Psoas muscle (tissue), 8 donors: ENCODE results near the gene CIITA. TPM values are rescaled to one million over a fixed set of nuclear protein-coding genes. Genes with fewer than 3 reads are reported as not detected.

Source experiments
- ATAC-seq, 4 donors: fragments of 200-7000 bp; cut with Tn5 transposase; one replicate each; pipeline ENCODE4 v1.9.1; 2020; ENCODE audit warnings: moderate library complexity in 3 of 4, mild to moderate bottlenecking in 2 of 4
- DNase-seq, 2 donors: peaks; one replicate each; pipeline ENCODE4 v3.0.0-alpha.2; 2020
- H3K27ac ChIP-seq: fragments of 200-600 bp; one replicate; pipeline ENCODE4 v1.8.0; 2022
- H3K27me3 ChIP-seq, 3 donors: fragments of 200-600 bp in 1 of 3; one replicate each; pipeline versions ENCODE4 v1.6.1 to v1.8.0; 2013 to 2022; ENCODE audit warnings: low read length in 2 of 3, mild to moderate bottlenecking in 2 of 3, moderate library complexity in 1 of 3; ENCODE audit not compliant: insufficient read depth in 3 of 3
- H3K36me3 ChIP-seq, 2 donors: fragments of 200-600 bp in 1 of 2; one replicate each; pipeline versions ENCODE4 v1.6.1 to v1.8.0; 2013 to 2022; ENCODE audit warnings: low read depth in 1 of 2, mild to moderate bottlenecking in 1 of 2, moderate library complexity in 1 of 2; ENCODE audit not compliant: insufficient read depth in 1 of 2
- H3K4me1 ChIP-seq: fragments of 200-600 bp; one replicate; pipeline ENCODE4 v1.8.0; 2022
- H3K4me3 ChIP-seq: fragments of 200-600 bp; one replicate; pipeline ENCODE4 v1.8.0; 2022; ENCODE audit warnings: mild to moderate bottlenecking
- H3K9me3 ChIP-seq: fragments of 200-600 bp; one replicate; pipeline ENCODE4 v1.8.0; 2022
- WGBS, 3 donors: extraction: QIAGEN DNeasy Blood & Tissue Kit; methylation state at CpG; one replicate each; pipeline versions ENCODE4 v1.1.6 to v1.1.7; 2013; 5-methylcytosine and 5-hydroxymethylcytosine counted together
- intact Hi-C, 2 donors: fragments of 100-400 bp; cut with DNase I; formaldehyde crosslinking; loops; one replicate each; pipeline versions ENCODE4 v1.11.0 to v1.14.2; 2022
- polyA plus RNA-seq, 3 donors: library from polyadenylated mRNA; stranded (reverse); fragments of 200-250 nt; gene quantifications; one replicate each; pipeline ENCODE4 v1.2.3, GENCODE V29; 2013
- total RNA-seq, 4 donors: library from RNA; stranded (reverse); fragmentation: NEBNext Ultra II Directional in 2 of 4; extraction: Animal tissue kit (Norgen Biotek cat#: 25700) in 2 of 4; gene quantifications; one replicate each; pipeline versions ENCODE4 v1.2.1 to v1.2.4, GENCODE V29; 2021 to 2023
- TF ChIP-seq, protein P1 (sequence below): fragments of 200-600 bp; IDR thresholded peaks from one replicate; pipeline ENCODE4 v1.8.0; 2022; ENCODE audit warnings: antibody characterized with exemption
- donor health status: healthy with polysubstance abuse.
- donor health status: DM: no; HTN: no; CAD: no; lungs with moderate emphysema.
- donor health status: Bipolar disorder and iron deficiency.
- donor health status: healthy.
- donor health status: DM: yes; HTN: yes; CAD: no.
- donor health status: DM: no; HTN: no; CAD: no.
- donor health status: DM: no; HTN: no; CAD: no.
- donor health status: DM: yes; HTN: yes; CAD: no.

Gene CIITA
- total and polyA plus RNA-seq, 7 donors: 2.3 to 15.3 (median 4.1) TPM

DNA sequence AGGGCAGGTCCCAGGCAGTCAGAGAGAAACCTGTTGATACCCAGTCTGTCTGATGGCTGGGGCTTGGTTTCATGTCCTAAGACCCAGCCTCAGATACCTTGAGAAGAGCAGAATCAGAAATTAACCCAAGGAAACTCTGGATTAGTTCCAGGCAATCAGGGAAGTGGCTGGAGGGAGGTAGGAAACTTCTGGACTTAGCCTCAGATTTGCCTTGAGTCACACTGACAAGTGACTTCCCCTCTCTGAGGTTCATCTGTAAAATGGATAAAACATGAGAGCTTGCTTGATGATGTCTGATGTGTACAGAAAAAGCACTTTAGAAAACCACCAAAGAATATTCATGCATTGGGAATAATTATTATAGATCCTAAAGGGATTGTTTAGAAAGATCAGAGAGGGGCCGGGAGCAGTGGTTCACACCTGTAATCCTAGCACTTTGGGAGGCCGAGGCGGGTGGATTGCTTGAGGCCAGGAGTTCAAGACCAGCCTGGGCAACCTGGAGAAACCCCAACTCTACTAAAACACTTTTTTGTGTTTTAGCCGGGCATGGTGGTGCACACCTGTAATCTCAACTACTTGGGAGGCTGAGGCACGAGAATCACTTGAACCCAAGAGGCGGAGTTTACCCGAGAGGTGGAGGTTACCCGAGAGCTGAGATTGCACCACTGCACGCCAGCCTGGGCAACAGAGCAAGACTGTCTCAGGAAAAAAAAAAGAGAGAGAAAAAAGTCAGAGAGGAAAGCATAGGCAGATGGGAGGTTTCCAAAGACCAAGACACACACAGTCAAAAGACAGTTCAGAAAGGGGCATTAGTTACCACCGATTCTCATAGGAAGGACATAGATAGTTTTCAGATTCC, 3.8 kb downstream of the CIITA start:
- Histone ChIP-seq H3K9me3 (no peaks in the 10 kb centered on the region), H3K27ac (peak overlapping the region; percentile 9), H3K27me3 (peaks cover 0 to 19% (median 0%) of the 10 kb centered on the region in 3 donors), H3K4me1 (peaks cover 14% of the 10 kb centered on the region), H3K4me3 (peak overlapping the region; percentile 73), H3K36me3 (no peaks in the 10 kb centered on the region)
- 81 to 93% (median 84%) methylated on average over 10 of the region's 10 CpGs for WGBS, 3 donors
- intact Hi-C loops: no loop called here
- no peak for DNase-seq
- no peak for ATAC-seq
- TF ChIP-seq, protein P1, sequence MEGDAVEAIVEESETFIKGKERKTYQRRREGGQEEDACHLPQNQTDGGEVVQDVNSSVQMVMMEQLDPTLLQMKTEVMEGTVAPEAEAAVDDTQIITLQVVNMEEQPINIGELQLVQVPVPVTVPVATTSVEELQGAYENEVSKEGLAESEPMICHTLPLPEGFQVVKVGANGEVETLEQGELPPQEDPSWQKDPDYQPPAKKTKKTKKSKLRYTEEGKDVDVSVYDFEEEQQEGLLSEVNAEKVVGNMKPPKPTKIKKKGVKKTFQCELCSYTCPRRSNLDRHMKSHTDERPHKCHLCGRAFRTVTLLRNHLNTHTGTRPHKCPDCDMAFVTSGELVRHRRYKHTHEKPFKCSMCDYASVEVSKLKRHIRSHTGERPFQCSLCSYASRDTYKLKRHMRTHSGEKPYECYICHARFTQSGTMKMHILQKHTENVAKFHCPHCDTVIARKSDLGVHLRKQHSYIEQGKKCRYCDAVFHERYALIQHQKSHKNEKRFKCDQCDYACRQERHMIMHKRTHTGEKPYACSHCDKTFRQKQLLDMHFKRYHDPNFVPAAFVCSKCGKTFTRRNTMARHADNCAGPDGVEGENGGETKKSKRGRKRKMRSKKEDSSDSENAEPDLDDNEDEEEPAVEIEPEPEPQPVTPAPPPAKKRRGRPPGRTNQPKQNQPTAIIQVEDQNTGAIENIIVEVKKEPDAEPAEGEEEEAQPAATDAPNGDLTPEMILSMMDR: no peak

DNA sequence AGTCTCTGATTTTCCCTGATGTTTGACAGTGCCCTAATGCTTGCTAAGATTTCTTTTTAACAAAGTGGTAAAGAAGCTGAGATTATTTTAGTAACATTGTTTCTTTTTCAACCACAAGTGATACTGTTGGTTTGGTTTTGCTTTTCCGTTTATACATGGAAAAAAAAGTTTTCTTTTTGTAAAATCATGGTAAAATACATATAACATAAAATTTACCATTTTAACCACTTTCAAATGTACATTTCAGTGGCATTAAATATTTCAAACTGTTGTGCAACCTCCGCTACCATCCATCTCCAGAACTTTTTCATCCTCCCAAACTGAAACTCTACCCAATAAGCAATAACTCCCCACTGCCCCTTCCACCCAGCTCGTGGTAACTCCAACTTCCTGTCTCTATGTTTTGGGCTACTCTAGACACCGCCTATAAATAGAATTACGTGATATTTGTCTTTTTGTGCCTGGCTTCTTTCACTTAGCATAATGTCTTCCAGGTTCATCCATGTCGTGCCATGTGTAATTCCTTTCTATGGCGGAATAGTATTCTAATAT, 4.6 kb downstream of the CIITA start:
- no peak overlapping the region for H3K4me3 ChIP-seq
- peaks cover 17% of the 10 kb centered on the region for H3K4me1 ChIP-seq
- ATAC-seq (no peak), DNase-seq (no peak)
- intact Hi-C loops: no loop called here
- WGBS, 3 donors: 70 to 80% (median 72%) methylated on average over 7 of the region's 7 CpGs
- H3K27me3 ChIP-seq: peaks cover 0 to 15% (median 0%) of the 10 kb centered on the region in 3 donors
- TF ChIP-seq, protein P1: no peak
- H3K9me3 ChIP-seq: no peaks in the 10 kb centered on the region
- no peak overlapping the region for H3K27ac ChIP-seq
- H3K36me3 ChIP-seq: no peaks in the 10 kb centered on the region

DNA sequence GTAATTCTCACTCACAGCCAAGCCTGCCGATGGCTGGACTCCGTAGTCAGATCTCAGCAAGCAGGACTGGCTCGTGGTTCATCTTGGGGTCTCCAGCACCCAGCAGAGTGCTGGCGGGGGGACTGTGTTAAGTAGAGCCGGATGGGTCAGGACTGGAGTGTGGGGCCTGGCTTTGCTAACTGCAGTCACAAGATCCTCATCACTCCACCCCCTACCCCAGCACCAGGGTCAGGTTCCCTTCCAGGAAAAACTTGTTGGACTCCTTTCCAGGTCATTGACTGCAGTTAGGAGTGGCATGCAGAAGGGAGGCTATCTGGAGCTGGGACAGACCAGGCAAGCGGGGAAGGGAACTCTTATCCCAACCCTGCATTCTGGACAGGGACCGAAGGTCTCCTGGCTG, 6.0 kb downstream of the CIITA start:
- Histone ChIP-seq H3K9me3 (no peaks in the 10 kb centered on the region), H3K4me3 (peak overlapping the region; percentile 45), H3K36me3 (no peaks in the 10 kb centered on the region), H3K27ac (peak overlapping the region; percentile 46), H3K27me3 (peaks cover 0 to 7% (median 0%) of the 10 kb centered on the region in 3 donors), H3K4me1 (peaks cover 23% of the 10 kb centered on the region)
- intact Hi-C loops: no loop called here
- peak; percentile 47 to 85 (median 66) for ATAC-seq
- 36 to 47% (median 40%) methylated on average over 7 of the region's 7 CpGs for WGBS, 3 donors
- no peak for DNase-seq
- TF ChIP-seq, protein P1: no peak

DNA sequence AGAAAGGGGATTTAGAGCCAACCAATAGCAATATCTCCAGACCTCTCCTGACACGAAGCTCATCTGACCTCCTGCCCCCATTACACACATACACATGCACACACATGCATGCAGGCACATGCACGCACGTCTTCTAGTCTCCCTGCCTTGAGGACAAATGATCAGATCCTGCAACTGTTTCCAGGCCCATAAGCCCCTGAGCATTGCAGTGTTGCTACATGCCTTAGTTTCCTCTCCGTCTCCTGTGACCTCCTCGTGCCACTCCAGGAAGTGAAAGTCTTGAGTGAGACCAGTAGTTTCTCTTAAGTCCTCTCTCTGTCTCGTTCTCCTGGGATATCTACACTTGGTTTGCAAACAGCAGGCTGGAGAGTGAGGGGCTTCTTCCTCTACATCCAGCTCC, 8.2 kb downstream of the CIITA start:
- 60 to 65% (median 62%) methylated on average over 6 of the region's 6 CpGs for WGBS, 3 donors
- Histone ChIP-seq H3K4me3 (no peak overlapping the region), H3K9me3 (no peaks in the 10 kb centered on the region), H3K27ac (no peak overlapping the region), H3K36me3 (no peaks in the 10 kb centered on the region), H3K27me3 (no peaks in the 10 kb centered on the region), H3K4me1 (peaks cover 23% of the 10 kb centered on the region)
- TF ChIP-seq, protein P1: no peak
- DNase-seq (no peak), ATAC-seq (no peak)
- intact Hi-C loops: no loop called here
